Neural progenitor cell (in vitro differentiated cells): ENCODE data around the gene MICAL2. TPM values are rescaled to one million over a fixed set of nuclear protein-coding genes. Genes with fewer than 3 reads are reported as not detected.

Experiments used
- DNase-seq: peaks from one replicate; pipeline ENCODE4 v3.0.0-alpha.2; 2016; ENCODE audit warnings: low spot score
- H2AFZ ChIP-seq: fragments of 200-600 bp; sonication (generic); replicated peaks from 2 replicates; pipeline ENCODE4 v1.6.1; 2016; ENCODE audit warnings: antibody characterized with exemption
- H3F3A ChIP-seq: fragments of 200-600 bp; sonication (generic); 2 replicates; pipeline ENCODE4 v1.6.1; 2016; ENCODE audit warnings: antibody characterized with exemption, low read depth
- H3K27ac ChIP-seq: fragments of 200-600 bp; sonication (generic); 2 replicates; pipeline ENCODE4 v1.5.1; 2016; ENCODE audit warnings: mild to moderate bottlenecking
- H3K27me3 ChIP-seq: fragments of 200-600 bp; sonication (generic); 2 replicates; pipeline ENCODE4 v1.6.1; 2016; ENCODE audit warnings: mild to moderate bottlenecking, moderate library complexity
- H3K36me3 ChIP-seq: fragments of 200-600 bp; sonication (generic); 2 replicates; pipeline ENCODE4 v1.5.1; 2016
- H3K4me1 ChIP-seq: fragments of 200-600 bp; sonication (generic); 2 replicates; pipeline ENCODE4 v1.6.1; 2016; ENCODE audit warnings: mixed run types
- H3K4me2 ChIP-seq: fragments of 200-600 bp; sonication (generic); 2 replicates; pipeline ENCODE4 v1.6.1; 2016
- H3K4me3 ChIP-seq: fragments of 200-600 bp; sonication (generic); 2 replicates; pipeline ENCODE4 v1.5.1; 2016
- H3K79me2 ChIP-seq: fragments of 200-600 bp; sonication (generic); 2 replicates; pipeline ENCODE4 v1.6.1; 2016; ENCODE audit warnings: low read depth
- H3K9ac ChIP-seq: fragments of 200-600 bp; sonication (generic); 2 replicates; pipeline ENCODE4 v1.6.1; 2016
- H3K9me3 ChIP-seq: fragments of 200-600 bp; sonication (generic); 2 replicates; pipeline ENCODE4 v1.5.1; 2016; ENCODE audit warnings: low read depth
- H4K20me1 ChIP-seq: fragments of 200-600 bp; sonication (generic); 2 replicates; pipeline ENCODE4 v1.6.1; 2016; ENCODE audit warnings: low read depth
- H3K27ac Mint-ChIP-seq: 3 replicates; pipeline ENCODE4 v1.8.0; 2021; ENCODE audit warnings: mixed read lengths
- H3K27me3 Mint-ChIP-seq: 2 replicates; pipeline ENCODE4 v1.8.0; 2022; ENCODE audit warnings: low read depth, mild to moderate bottlenecking, inconsistent platforms, moderate library complexity, mixed read lengths; ENCODE audit not compliant: insufficient read depth
- H3K36me3 Mint-ChIP-seq: 3 replicates; pipeline ENCODE4 v1.8.0; 2021; ENCODE audit warnings: mixed read lengths
- H3K4me1 Mint-ChIP-seq: 3 replicates; pipeline ENCODE4 v1.8.0; 2021; ENCODE audit warnings: mixed read lengths
- H3K4me3 Mint-ChIP-seq: 3 replicates; pipeline ENCODE4 v1.8.0; 2021; ENCODE audit warnings: mild to moderate bottlenecking, moderate library complexity, mixed read lengths
- H3K9me3 Mint-ChIP-seq: 3 replicates; pipeline ENCODE4 v1.8.0; 2020; ENCODE audit warnings: mixed read lengths
- EZH2 ChIP-seq: fragments of 200-600 bp; sonication (generic); IDR thresholded peaks from 2 replicates; pipeline ENCODE4 v1.6.1; 2017; ENCODE audit warnings: antibody characterized with exemption, mild to moderate bottlenecking, moderate library complexity
- EZH2phosphoT487 ChIP-seq: fragments of 200-600 bp; sonication (generic); IDR thresholded peaks from 2 replicates; pipeline ENCODE4 v1.6.1; 2017; ENCODE audit warnings: antibody characterized with exemption
- total RNA-seq: library from RNA; depleted of rRNA; stranded (reverse); fragments of >200 nt; gene quantifications from 2 replicates; pipeline ENCODE4 v1.2.3, GENCODE V29; 2015; ENCODE audit warnings: low replicate concordance
- TF ChIP-seq, protein P1 (sequence below): fragments of 200-600 bp; sonication (generic); IDR thresholded peaks from 2 replicates; pipeline ENCODE4 v1.5.1; 2017; ENCODE audit warnings: antibody characterized with exemption, mild to moderate bottlenecking

The MICAL2 gene
- total RNA-seq, 1 donor from 2014 or later, result 0.60 TPM

DNA sequence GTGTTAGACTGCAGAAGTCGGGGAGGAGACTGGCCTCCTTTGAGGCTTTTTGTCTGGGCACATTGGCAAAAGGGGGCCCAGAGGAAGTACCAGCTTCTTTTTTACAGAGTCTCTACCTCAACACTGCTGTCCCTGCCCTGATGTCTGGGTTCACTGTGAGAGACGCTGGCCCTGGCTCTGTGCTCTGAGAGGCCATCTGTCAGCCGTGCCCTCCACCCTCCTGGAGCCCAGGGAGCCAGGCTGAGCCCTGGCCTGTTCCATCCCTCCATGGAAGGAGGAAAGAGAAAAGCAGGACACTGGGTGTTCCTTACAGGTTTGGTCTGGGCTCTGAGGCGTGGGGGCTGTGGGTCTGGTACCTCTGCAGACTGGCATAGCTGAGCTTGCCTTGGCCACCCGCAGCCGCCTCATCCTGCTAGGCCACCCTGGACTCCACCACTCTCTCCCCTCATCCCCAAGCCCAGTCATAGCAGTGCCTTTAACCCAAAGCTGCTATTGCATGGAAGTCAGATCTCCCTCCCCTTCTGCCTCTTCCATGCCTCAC, 161.5 kb downstream of the MICAL2 start:
- Histone ChIP-seq H3K9me3 (no peaks in the 10 kb centered on the region), H3K36me3 (no peaks in the 10 kb centered on the region), H4K20me1 (no peaks in the 10 kb centered on the region), H3K27me3 (no peaks in the 10 kb centered on the region), H3K4me3 (no peak overlapping the region), H3K79me2 (no peaks in the 10 kb centered on the region), H3K4me2 (no peak overlapping the region), H3K9ac (no peak overlapping the region), H3F3A (no peaks in the 10 kb centered on the region), H3K27ac (no peak overlapping the region), H2AFZ (no peak overlapping the region), H3K4me1 (no peaks in the 10 kb centered on the region)
- no peak overlapping the region for H3K4me3 Mint-ChIP-seq
- peak overlapping the region; percentile 57 for H3K27ac Mint-ChIP-seq
- TF ChIP-seq, protein P1, sequence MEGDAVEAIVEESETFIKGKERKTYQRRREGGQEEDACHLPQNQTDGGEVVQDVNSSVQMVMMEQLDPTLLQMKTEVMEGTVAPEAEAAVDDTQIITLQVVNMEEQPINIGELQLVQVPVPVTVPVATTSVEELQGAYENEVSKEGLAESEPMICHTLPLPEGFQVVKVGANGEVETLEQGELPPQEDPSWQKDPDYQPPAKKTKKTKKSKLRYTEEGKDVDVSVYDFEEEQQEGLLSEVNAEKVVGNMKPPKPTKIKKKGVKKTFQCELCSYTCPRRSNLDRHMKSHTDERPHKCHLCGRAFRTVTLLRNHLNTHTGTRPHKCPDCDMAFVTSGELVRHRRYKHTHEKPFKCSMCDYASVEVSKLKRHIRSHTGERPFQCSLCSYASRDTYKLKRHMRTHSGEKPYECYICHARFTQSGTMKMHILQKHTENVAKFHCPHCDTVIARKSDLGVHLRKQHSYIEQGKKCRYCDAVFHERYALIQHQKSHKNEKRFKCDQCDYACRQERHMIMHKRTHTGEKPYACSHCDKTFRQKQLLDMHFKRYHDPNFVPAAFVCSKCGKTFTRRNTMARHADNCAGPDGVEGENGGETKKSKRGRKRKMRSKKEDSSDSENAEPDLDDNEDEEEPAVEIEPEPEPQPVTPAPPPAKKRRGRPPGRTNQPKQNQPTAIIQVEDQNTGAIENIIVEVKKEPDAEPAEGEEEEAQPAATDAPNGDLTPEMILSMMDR, result no peak
- peaks cover 12% of the 10 kb centered on the region for H3K27me3 Mint-ChIP-seq
- H3K36me3 Mint-ChIP-seq, result no peaks in the 10 kb centered on the region
- no peak for DNase-seq
- peaks cover 18% of the 10 kb centered on the region for H3K4me1 Mint-ChIP-seq
- H3K9me3 Mint-ChIP-seq, result no peaks in the 10 kb centered on the region

DNA sequence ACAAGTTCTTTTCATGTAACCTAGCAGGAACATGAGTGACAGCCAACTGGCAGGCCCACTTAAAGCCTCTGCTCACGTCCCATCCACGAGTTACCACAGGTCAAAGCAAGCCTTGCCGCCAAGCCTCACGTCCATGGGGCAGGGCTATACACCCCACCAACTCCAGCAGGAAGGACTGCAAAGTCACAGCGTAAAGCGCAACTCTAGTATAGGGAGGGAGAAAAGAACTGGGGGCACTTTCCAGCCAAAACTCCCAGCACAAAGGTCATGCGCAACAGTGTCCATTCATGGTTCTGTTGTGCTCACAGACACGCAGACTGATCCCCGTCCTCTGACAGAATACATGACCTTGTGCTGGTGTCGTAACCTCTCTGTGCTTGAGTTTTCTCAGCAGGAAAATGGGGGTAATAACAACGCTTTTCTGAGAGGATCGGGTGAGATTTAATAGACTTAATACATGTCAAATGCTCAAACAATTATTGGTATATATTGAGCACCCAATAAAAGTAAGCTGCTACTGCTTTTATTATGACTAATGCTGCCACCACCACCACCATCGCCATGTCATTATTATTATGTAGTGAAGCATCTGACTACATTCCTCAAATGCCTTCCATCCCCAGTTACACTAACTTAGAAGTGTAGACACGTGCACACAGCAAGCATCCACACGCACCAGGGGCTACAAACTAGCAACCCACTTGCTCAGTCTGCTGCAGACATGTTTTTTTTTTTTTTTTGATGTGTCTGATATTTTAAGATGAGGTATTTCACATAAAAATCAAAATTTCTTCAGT, 162.6 kb downstream of the MICAL2 start:
- no peak overlapping the region for H3K27ac Mint-ChIP-seq
- Histone ChIP-seq H3K79me2 (no peaks in the 10 kb centered on the region), H3K27me3 (no peaks in the 10 kb centered on the region), H3K9me3 (no peaks in the 10 kb centered on the region), H3K36me3 (no peaks in the 10 kb centered on the region), H3K4me2 (no peak overlapping the region), H4K20me1 (no peaks in the 10 kb centered on the region), H2AFZ (no peak overlapping the region), H3F3A (no peaks in the 10 kb centered on the region), H3K9ac (no peak overlapping the region), H3K27ac (no peak overlapping the region), H3K4me3 (no peak overlapping the region), H3K4me1 (no peaks in the 10 kb centered on the region)
- peaks cover 18% of the 10 kb centered on the region for H3K4me1 Mint-ChIP-seq
- DNase-seq, result no peak
- no peak overlapping the region for H3K4me3 Mint-ChIP-seq
- peaks cover 12% of the 10 kb centered on the region for H3K27me3 Mint-ChIP-seq
- TF ChIP-seq, protein P1, result no peak
- TF ChIP-seq EZH2phosphoT487 (no peak), EZH2 (no peak)
- H3K9me3 Mint-ChIP-seq, result no peaks in the 10 kb centered on the region
- H3K36me3 Mint-ChIP-seq, result no peaks in the 10 kb centered on the region

DNA sequence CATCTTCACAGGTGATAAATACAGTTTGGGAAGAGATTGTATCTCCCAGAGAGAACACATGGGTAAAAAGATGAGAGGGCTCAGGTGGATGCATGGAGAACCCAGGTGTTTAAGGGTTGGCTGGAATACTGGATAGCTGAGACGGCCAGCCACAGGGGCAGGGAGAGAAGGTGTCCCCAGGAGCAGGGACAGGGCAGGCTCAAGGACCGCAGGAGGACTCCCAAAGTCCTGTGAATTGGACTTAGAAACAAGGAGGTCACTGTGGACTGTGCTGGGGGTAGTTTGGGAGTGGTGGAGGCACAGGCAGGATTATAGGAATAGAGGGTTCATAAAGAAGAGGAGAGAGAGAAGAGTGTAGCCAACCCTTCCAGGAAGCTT, 163.2 kb downstream of the MICAL2 start:
- Histone ChIP-seq H2AFZ (no peak overlapping the region), H3K27me3 (no peaks in the 10 kb centered on the region), H3K27ac (no peak overlapping the region), H3K4me3 (no peak overlapping the region), H3F3A (no peaks in the 10 kb centered on the region), H3K4me1 (no peaks in the 10 kb centered on the region), H3K9me3 (no peaks in the 10 kb centered on the region), H3K79me2 (no peaks in the 10 kb centered on the region), H4K20me1 (no peaks in the 10 kb centered on the region), H3K9ac (no peak overlapping the region), H3K36me3 (no peaks in the 10 kb centered on the region), H3K4me2 (no peak overlapping the region)
- no peak for DNase-seq
- Mint-ChIP-seq H3K27ac (no peak overlapping the region), H3K4me1 (peaks cover 18% of the 10 kb centered on the region), H3K9me3 (no peaks in the 10 kb centered on the region), H3K36me3 (no peaks in the 10 kb centered on the region), H3K4me3 (no peak overlapping the region), H3K27me3 (peaks cover 14% of the 10 kb centered on the region)
- no peak for TF ChIP-seq EZH2
- TF ChIP-seq, protein P1, result no peak
- TF ChIP-seq EZH2phosphoT487, result no peak
